Fibroblast of skin of right biceps (primary cell): Measurements from ENCODE around the gene ARHGAP26.
"Not testable (repeated sequence)": the region's sequence is repeated elsewhere in the genome, so short reads cannot be mapped to it uniquely, and the experiment has no call there.

Experiments used
- DNase-seq: peaks from one replicate; pipeline ENCODE4 v3.0.0-alpha.2; 2013

ARHGAP26 gene

GRCh38 chr5:142970440-142971030, 200.4 kb downstream of the ARHGAP26 start:
- no peak for DNase-seq

DNA sequence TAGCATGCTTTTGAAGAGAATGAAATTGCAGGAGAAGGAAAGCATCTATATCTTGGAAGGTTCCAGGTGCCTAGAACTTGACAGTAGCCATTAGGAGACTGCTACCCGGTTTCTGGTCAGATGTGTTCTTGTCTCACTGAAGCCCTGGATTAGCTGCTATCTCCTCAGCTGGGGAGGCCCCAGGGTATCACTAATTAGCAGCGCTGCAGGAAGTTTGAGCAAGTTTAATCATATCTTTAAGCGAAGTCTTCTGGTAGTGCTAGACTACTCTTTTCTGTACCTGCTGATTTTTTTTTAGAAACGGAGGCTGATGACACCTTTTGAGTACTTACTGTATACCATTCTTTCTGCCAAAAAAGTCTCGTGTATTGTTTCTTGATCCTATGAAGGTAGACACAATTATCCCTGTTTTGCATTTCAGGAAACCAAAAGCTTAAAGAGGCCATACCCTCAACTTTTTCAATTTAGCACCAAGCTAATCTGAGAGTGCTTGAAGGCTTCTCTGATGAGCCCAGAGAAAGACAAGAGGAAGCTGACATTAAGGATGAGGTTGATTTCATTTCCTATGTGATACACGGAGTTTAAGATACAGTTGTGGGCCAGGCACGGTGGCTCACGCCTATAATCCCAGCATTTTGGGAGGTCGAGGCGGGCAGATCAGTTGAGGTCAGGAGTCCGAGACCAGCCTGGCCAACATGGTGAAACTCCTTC, 201.3 kb downstream of the ARHGAP26 start:
- DNase-seq = no peak

DNA sequence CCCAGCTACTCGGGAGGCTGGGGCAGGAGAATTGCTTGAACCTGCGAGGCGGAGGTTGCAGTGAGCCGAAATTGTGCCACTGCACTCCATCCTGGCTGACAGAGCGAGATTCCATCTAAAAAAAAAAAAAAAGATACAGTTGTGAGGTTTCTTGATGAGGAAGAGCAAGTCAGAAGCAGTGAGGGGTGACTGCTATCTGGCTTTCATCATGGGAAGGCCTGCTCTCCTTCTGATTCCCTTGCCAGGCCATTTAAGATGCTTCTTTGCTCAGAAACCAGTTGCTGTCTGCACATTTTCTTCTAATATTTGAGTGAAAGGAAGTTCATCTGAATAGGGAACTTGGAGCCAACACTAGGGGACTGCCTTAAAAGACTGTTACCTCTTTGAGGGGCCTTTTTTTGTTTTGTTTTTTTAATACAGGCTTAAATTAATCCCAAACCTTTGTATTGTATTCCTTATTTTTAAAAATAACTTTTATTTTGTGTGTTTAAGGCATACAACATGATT, 201.9 kb downstream of the ARHGAP26 start:
- no peak for DNase-seq

DNA sequence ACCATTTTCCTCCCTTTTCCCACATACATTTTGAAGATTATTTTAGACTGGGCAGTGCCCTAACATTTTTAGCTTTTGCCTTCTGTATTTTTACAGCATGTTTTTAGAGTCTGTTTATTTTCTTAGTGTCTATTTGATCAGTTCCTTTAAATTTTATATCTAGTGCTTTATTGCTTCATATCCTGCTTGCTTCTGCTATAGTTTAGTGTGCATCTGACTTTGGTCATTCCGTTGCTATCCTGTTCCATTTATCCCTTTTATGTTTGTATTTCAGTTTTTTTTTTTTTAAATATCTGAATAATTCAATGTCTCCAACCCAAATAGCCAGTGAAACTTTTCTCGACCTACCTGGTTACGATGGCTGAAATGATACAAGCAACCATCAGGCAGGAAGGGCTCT, 203.8 kb downstream of the ARHGAP26 start:
- DNase-seq = no peak

DNA sequence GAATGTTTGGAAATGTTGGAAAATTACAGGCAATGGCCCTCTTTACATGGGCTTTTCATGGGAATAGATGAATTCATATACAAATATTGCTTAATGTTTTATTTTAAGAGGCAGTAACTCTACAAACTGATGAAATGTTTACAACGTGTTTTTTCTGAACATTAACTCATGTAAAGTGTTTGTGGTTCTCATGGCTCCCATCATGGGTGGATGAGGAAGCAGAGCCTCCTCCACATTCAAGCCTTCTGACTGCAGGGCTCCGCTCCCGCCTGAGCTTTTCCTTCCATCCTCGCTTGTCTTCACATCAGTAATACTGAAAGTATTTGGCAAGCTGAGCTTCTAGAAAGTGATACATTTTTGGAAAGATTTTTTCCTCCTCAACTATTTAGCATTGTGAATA, 204.2 kb downstream of the ARHGAP26 start:
- DNase-seq = peak; percentile 61

DNA sequence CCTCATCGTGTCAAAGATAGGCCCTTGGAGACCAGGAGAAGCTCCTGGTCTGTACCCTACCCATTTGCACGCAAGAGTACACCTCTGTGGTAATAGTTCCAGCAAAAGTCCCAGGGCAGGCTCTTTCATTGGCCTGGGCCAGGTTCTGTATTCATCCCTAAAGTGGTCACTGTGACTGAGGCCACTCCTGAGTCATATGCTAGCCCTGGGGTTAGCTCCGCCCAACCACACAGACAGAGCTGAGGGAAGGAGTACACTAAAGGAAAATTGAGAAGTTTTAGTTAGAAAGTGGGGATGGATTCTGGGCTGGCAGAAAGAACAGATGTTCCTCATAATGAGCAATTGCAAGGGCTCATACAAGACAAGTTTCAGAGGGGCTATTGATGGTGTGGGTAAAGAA, 206.7 kb downstream of the ARHGAP26 start:
- no peak for DNase-seq

- DNase-seq = peak; percentile 95
These were observed 207.3 kb downstream of the ARHGAP26 start for GRCh38 chr5:142977363-142978051.

GRCh38 chr5:142978252-142978651, 208.1 kb downstream of the ARHGAP26 start:
- no peak for DNase-seq

DNA sequence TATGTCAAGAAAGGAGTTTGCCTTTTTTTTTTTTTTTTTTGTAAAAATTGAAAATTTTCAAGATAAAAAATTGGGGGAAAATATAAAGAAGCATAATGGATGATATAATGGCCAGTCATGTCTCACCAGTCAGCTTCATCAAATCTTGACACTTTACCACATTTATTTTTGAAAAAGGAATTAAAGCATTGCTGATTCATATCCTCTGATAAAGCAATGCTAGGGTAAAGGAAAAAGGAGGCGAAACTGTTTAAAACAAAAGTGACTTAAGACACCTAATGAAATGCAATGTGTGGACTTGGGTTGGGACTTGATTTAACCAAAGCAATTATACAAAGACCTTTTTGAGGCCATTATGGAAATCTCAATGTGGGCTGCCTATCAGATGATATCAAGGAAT, 208.5 kb downstream of the ARHGAP26 start:
- DNase-seq = peak; percentile 25

GRCh38 chr5:142979636-142980035, 209.5 kb downstream of the ARHGAP26 start:
- DNase-seq = no peak

GRCh38 chr5:142981475-142981874, 211.3 kb downstream of the ARHGAP26 start:
- no peak for DNase-seq

- peak; percentile 83 for DNase-seq
These were observed 212.0 kb downstream of the ARHGAP26 start for GRCh38 chr5:142981886-142982820.

GRCh38 chr5:142982821-142983200, 212.6 kb downstream of the ARHGAP26 start:
- no peak for DNase-seq

DNA sequence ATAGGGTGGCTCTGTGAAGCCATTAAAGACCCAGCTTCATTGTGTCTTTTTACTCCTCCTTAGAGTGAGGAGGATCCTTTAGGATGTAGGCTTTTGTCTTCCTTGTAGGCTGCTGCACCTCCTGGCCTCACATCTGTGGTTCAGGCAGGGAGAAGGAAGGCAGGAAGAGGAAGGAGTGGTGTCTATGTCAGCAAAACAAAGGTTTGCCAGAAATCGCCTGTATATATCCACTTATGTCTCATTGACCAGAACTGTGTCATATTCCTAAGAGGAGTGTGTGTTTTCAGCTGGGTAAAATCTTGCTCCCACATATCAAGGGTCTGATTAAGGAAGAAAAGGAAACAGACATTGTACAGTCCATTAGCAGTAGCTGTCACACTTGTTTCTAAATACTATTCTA, 213.8 kb downstream of the ARHGAP26 start:
- peak; percentile 23 for DNase-seq

DNA sequence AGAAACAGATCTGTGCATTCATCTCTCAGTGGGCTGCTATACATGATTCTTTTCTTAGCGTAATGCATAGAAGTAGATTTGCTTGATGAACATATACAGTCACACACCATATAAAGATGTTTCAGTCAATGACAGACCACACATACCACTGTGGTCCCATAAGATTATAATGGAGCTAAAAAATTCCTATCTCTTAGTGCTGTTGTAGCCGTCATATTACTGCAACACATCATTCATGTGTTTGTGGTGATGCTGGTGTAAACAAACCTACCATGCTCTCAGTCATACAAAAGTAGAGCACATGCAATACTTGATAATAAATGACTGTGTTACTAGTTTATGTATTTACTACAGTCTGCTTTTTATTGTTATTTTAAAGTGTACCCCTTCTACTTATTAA, 214.3 kb downstream of the ARHGAP26 start:
- peak; percentile 59 for DNase-seq

GRCh38 chr5:142989270-142989669, 219.1 kb downstream of the ARHGAP26 start:
- DNase-seq = not testable (repeated sequence)

DNA sequence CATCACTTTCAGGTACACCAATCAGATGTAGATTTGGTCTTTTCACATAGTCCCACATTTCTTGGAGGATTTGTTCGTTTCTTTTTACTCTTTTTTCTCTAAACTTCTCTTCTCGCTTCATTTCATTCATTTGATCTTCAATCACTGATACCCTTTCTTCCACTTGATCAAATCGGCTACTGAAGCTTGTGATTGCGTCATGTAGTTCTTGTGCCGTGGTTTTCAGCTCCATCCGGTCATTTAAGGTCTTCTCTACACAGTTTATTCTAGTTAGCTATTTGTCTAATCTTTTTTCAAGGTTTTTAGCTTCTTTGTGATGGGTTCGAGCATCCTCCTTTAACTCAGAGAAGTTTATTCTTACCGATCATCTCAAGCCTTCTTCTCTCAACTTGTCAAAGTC, 219.9 kb downstream of the ARHGAP26 start:
- DNase-seq = not testable (repeated sequence)

DNA sequence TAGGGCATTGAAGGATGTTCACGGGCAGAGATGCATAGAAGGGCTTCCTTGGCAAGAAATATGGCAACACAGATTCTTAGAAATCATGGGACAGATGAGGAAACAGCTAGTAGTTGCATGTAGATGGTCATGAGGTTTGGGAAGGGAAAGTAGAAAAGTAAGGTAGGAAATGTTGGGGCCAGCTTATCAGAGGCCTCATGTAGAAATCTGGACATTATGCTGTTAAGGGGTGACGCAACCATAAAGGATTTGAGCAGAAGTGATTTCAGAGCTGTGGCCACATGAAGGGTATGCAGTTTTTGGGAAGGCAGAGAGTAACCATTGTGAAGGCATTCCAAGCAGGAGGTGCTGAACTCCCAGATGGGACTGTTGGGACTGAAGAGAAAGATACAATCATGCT, 224.0 kb downstream of the ARHGAP26 start:
- DNase-seq = no peak

GRCh38 chr5:142995621-142996020, 225.4 kb downstream of the ARHGAP26 start:
- DNase-seq = not testable (repeated sequence)

GRCh38 chr5:142997591-142997990, 227.4 kb downstream of the ARHGAP26 start:
- DNase-seq = no peak

DNA sequence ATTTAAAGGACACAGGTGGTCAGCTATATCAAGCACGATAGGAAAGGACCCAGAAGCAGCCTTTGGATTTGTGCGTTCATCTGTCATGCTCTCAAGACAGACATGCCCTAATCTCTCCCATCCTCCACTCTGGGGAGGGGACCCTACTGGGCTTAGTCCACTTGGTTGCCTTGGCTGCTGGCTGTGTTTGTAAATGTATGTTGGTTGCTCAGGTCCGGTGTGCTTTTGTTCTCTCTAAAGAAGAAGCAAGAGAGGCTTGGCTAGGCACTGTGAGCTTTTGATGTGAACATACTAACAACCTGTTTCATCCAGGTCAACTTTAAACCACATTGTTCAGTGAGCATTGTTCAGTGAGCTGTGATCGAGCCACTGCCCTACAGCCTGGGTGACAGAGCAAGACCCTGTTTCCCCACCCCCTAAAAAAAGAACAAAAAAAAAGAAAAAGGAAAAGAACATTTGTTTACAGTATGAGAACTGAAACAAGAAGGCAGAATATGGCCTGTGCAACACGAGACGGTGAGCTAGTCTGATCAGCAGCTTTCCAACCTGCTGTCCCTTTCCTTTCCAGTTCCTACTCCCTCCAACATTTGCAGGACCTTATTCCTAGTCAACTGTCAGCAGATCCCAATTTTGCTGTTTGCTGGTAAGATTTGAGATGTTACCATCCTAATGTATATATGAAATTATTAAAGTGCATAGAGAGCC, 228.3 kb downstream of the ARHGAP26 start:
- DNase-seq = no peak

GRCh38 chr5:143000551-143000950, 230.4 kb downstream of the ARHGAP26 start:
- DNase-seq = not testable (repeated sequence)
